HEK293 (cell line): ENCODE results near the gene ZRANB1.

ENCODE experiments used
- GFI1B ChIP-seq: fragments of 450-650 bp; formaldehyde crosslinking; IDR thresholded peaks from 2 replicates; pipeline ENCODE4 v1.5.1; 2016; ENCODE audit warnings: missing biosample characterization, missing genetic modification characterization
- REPIN1 ChIP-seq: fragments of 450-650 bp; formaldehyde crosslinking; IDR thresholded peaks from 2 replicates; pipeline ENCODE4 v1.5.1; 2017; ENCODE audit warnings: missing biosample characterization, missing genetic modification characterization, low read depth
- REST ChIP-seq: fragments of 450-650 bp; formaldehyde crosslinking; IDR thresholded peaks from 2 replicates; pipeline ENCODE4 v1.5.1; 2016; ENCODE audit warnings: missing biosample characterization, missing genetic modification characterization
- ZBTB20 ChIP-seq: fragments of 450-650 bp; formaldehyde crosslinking; IDR thresholded peaks from 2 replicates; pipeline ENCODE4 v1.5.1; 2016; ENCODE audit warnings: missing biosample characterization, missing genetic modification characterization
- ZBTB7A ChIP-seq: fragments of 450-650 bp; formaldehyde crosslinking; IDR thresholded peaks from 2 replicates; pipeline ENCODE4 v1.5.1; 2016; ENCODE audit warnings: low read depth, missing biosample characterization, missing genetic modification characterization
- ZNF169 ChIP-seq: fragments of 450-650 bp; formaldehyde crosslinking; IDR thresholded peaks from 2 replicates; pipeline ENCODE4 v1.5.1; 2016; ENCODE audit warnings: missing biosample characterization, missing genetic modification characterization
- ZNF223 ChIP-seq: fragments of 450-650 bp; formaldehyde crosslinking; IDR thresholded peaks from 2 replicates; pipeline ENCODE4 v1.5.1; 2016; ENCODE audit warnings: missing biosample characterization, missing genetic modification characterization
- ZNF248 ChIP-seq: fragments of 450-650 bp; formaldehyde crosslinking; IDR thresholded peaks from 2 replicates; pipeline ENCODE4 v1.5.1; 2017; ENCODE audit warnings: missing biosample characterization, missing genetic modification characterization
- ZNF449 ChIP-seq: fragments of 450-650 bp; formaldehyde crosslinking; IDR thresholded peaks from 2 replicates; pipeline ENCODE4 v1.5.1; 2017; ENCODE audit warnings: missing biosample characterization, mild to moderate bottlenecking, missing genetic modification characterization, moderate library complexity
- ZNF777 ChIP-seq: fragments of 450-650 bp; formaldehyde crosslinking; IDR thresholded peaks from 2 replicates; pipeline ENCODE4 v1.5.1; 2017; ENCODE audit warnings: missing biosample characterization, missing genetic modification characterization, borderline replicate concordance
- TF ChIP-seq, protein P1 (sequence below): fragments of 450-650 bp; formaldehyde crosslinking; IDR thresholded peaks from 2 replicates; pipeline ENCODE4 v1.5.1; 2016; ENCODE audit warnings: missing biosample characterization, missing genetic modification characterization

DNA sequence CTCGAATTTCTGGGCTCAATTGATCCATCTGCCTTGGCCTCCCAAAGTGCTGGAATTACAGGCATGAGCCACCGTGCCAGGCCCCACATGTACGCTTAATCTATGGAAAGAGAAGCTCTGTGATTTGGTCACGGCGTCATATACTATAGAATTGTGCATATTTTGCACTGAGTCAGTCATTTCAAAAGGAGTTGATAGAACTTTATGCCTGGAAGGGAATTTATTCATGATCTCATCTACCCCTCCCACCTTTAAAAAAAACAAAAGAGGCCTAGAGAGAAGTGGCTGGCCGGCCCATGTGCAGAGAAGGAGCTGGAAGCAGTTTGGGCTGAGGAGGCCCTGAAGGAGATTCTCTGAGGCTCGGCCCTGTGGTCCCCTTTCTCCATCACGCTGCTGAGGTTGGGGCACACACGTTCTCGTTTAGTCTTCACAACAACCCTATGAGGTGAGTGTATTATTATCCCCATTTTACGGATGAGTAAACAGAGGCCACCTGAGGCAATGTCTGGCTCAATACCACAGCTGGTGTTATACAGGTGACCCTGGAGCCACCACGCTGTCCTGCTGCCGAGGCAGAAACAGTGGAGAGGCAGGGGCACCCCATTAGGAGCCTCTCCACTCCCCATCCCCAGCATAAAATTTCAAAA, 47.2 kb upstream of the ZRANB1 start:
- no peak for TF ChIP-seq REPIN1 (tag by site-specific recombination)
- no peak for TF ChIP-seq REST
- no peak for TF ChIP-seq ZNF449 (tag by site-specific recombination)
- no peak for TF ChIP-seq GFI1B
- no peak for TF ChIP-seq ZBTB20
- TF ChIP-seq, protein P1, sequence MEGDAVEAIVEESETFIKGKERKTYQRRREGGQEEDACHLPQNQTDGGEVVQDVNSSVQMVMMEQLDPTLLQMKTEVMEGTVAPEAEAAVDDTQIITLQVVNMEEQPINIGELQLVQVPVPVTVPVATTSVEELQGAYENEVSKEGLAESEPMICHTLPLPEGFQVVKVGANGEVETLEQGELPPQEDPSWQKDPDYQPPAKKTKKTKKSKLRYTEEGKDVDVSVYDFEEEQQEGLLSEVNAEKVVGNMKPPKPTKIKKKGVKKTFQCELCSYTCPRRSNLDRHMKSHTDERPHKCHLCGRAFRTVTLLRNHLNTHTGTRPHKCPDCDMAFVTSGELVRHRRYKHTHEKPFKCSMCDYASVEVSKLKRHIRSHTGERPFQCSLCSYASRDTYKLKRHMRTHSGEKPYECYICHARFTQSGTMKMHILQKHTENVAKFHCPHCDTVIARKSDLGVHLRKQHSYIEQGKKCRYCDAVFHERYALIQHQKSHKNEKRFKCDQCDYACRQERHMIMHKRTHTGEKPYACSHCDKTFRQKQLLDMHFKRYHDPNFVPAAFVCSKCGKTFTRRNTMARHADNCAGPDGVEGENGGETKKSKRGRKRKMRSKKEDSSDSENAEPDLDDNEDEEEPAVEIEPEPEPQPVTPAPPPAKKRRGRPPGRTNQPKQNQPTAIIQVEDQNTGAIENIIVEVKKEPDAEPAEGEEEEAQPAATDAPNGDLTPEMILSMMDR = no peak
- no peak for TF ChIP-seq ZNF223 (tag by site-specific recombination)
- no peak for TF ChIP-seq ZBTB7A
- no peak for TF ChIP-seq ZNF169 (tag by site-specific recombination)
- TF ChIP-seq ZNF248 = no peak
- no peak for TF ChIP-seq ZNF777 (tag by site-specific recombination)
